Nephron progenitor cell (in vitro differentiated cells): ENCODE data around the gene IKZF1.

Experiments
- DNase-seq: peaks from one replicate; pipeline ENCODE4 v3.0.0; 2021
- H3K27ac Mint-ChIP-seq: 2 replicates; pipeline ENCODE4 v1.8.0; 2021; ENCODE audit warnings: mild to moderate bottlenecking, moderate library complexity, mixed read lengths
- H3K27me3 Mint-ChIP-seq: 2 replicates; pipeline ENCODE4 v1.8.0; 2021; ENCODE audit warnings: mild to moderate bottlenecking, low read depth, mixed read lengths; ENCODE audit not compliant: poor library complexity
- H3K36me3 Mint-ChIP-seq: 2 replicates; pipeline ENCODE4 v1.8.0; 2021; ENCODE audit warnings: low read depth, mixed read lengths
- H3K4me1 Mint-ChIP-seq: 2 replicates; pipeline ENCODE4 v1.8.0; 2021; ENCODE audit warnings: mixed read lengths
- H3K4me3 Mint-ChIP-seq: 2 replicates; pipeline ENCODE4 v1.8.0; 2021; ENCODE audit warnings: mild to moderate bottlenecking, moderate library complexity, mixed read lengths
- H3K9me3 Mint-ChIP-seq: 2 replicates; pipeline ENCODE4 v1.8.0; 2021; ENCODE audit warnings: mild to moderate bottlenecking, moderate library complexity, mixed read lengths
- CTCF ChIP-seq: fragments of 200-600 bp; sonication (generic); IDR thresholded peaks from 2 replicates; pipeline ENCODE4 v1.5.0; 2021; ENCODE audit warnings: antibody characterized with exemption

IKZF1 gene

GRCh38 chr7:50436133-50436806 lies 131.8 kb downstream of the IKZF1 start:
- no peak for TF ChIP-seq CTCF
- Mint-ChIP-seq H3K27me3 (no peaks in the 10 kb centered on the region), H3K36me3 (peaks cover 32% of the 10 kb centered on the region), H3K4me3 (no peak overlapping the region), H3K9me3 (no peaks in the 10 kb centered on the region), H3K27ac (no peak overlapping the region), H3K4me1 (no peaks in the 10 kb centered on the region)
- DNase-seq: no peak

- Mint-ChIP-seq H3K9me3 (no peaks in the 10 kb centered on the region), H3K27me3 (no peaks in the 10 kb centered on the region), H3K4me3 (no peak overlapping the region), H3K36me3 (peaks cover 45% of the 10 kb centered on the region), H3K4me1 (peaks cover 9% of the 10 kb centered on the region), H3K27ac (no peak overlapping the region)
- no peak for TF ChIP-seq CTCF
- DNase-seq: no peak
These were observed 142.0 kb downstream of the IKZF1 start for GRCh38 chr7:50446542-50446960.

- peaks cover 8% of the 10 kb centered on the region for H3K27me3 Mint-ChIP-seq
- TF ChIP-seq CTCF: no peak
- no peak for DNase-seq
- no peaks in the 10 kb centered on the region for H3K9me3 Mint-ChIP-seq
- peak overlapping the region; percentile 84 for H3K4me3 Mint-ChIP-seq
- peaks cover 32% of the 10 kb centered on the region for H3K36me3 Mint-ChIP-seq
- H3K27ac Mint-ChIP-seq: no peak overlapping the region
- H3K4me1 Mint-ChIP-seq: peaks cover 9% of the 10 kb centered on the region
These were observed 144.3 kb downstream of the IKZF1 start for GRCh38 chr7:50448823-50449222.

- no peak for TF ChIP-seq CTCF
- H3K9me3 Mint-ChIP-seq: no peaks in the 10 kb centered on the region
- H3K4me3 Mint-ChIP-seq: peak overlapping the region; percentile 84
- H3K4me1 Mint-ChIP-seq: peaks cover 9% of the 10 kb centered on the region
- peaks cover 25% of the 10 kb centered on the region for H3K36me3 Mint-ChIP-seq
- H3K27me3 Mint-ChIP-seq: peaks cover 11% of the 10 kb centered on the region
- no peak for DNase-seq
- H3K27ac Mint-ChIP-seq: no peak overlapping the region
These were observed 145.0 kb downstream of the IKZF1 start for GRCh38 chr7:50449501-50449880.

GRCh38 chr7:50449881-50450589 lies 145.5 kb downstream of the IKZF1 start, which contains the start of gene FIGNL1:
TSS of gene FIGNL1 (minus strand) at chr7:50450350. CDS start at chr7:50447287, 3,063 bp downstream.
- Mint-ChIP-seq H3K9me3 (no peaks in the 10 kb centered on the region), H3K27me3 (peaks cover 17% of the 10 kb centered on the region), H3K4me3 (peak within 1 kb of the TSS; percentile 84), H3K4me1 (peaks cover 9% of the 10 kb centered on the region), H3K36me3 (peaks cover 22% of the 10 kb centered on the region), H3K27ac (no peak within 1 kb of the TSS)
- no peak for TF ChIP-seq CTCF
- peak; percentile 70 for DNase-seq
